ENCODE results near the gene BANK1. TPM values are rescaled to one million over a fixed set of nuclear protein-coding genes. Genes with fewer than 3 reads are reported as not detected.

Gene BANK1
- total RNA-seq, 1 experiment from 2014 or later: 2.4 TPM

GRCh38 chr4:101843054-101843453 lies 52.5 kb downstream of the BANK1 start:
- Histone ChIP-seq H3K27me3 (ENCODE audit: insufficient read depth, low read length) (no peaks in the 10 kb centered on the region), H3K4me3 (replicated peaks in 1 of 2; ENCODE audit: low read depth in 1 of 2, low read length in 2 of 2) (no peak overlapping the region), H4K20me1 (ENCODE audit: insufficient read depth) (no peaks in the 10 kb centered on the region), H2AFZ (ENCODE audit: low read depth, low read length, poor library complexity, severe bottlenecking) (no peak overlapping the region), H3K4me2 (ENCODE audit: low read length) (no peak overlapping the region), H3K4me1 (ENCODE audit: control insufficient read depth in 1 of 2, insufficient read depth in 2 of 2, low read length in 2 of 2) (no peaks in the 10 kb centered on the region), H3K9me2 (ENCODE audit: insufficient read depth) (no peaks in the 10 kb centered on the region), H3K36me3 (ENCODE audit: control insufficient read depth in 1 of 2, insufficient read depth in 2 of 2, low read length in 2 of 2) (no peaks in the 10 kb centered on the region), H3K27ac (ENCODE audit: low read depth, low read length) (no peak overlapping the region), H3K79me2 (ENCODE audit: insufficient read depth, low read length) (no peaks in the 10 kb centered on the region), H3K9me3 (ENCODE audit: control insufficient read depth in 1 of 2, insufficient read depth in 1 of 2, low read depth in 1 of 2, low read length in 2 of 2) (no peaks in the 10 kb centered on the region), H3K9ac (ENCODE audit: low read length) (no peak overlapping the region)
- BruUV-seq (replicated peaks): no TSS peak
- DNase-seq (ENCODE audit: low read depth, low spot score) (no peak), ATAC-seq (no peak)
- intact Hi-C loops (cut with micrococcal nuclease): no loop called here
- CTCF ChIA-PET: no interaction called here
- TF ChIP-seq POLR2AphosphoS5 (IDR thresholded peaks at IDR 0.05; ENCODE audit: low read depth, low read length): no peak
- no peak for TF ChIP-seq CEBPB (IDR thresholded peaks at IDR 0.05; ENCODE audit: low read depth)
- TF ChIP-seq CTCF (IDR thresholded peaks at IDR 0.05 in 2 of 3, conservative IDR thresholded peaks at IDR 0.05 in 1 of 3; ENCODE audit: borderline replicate concordance in 1 of 3, insufficient read depth in 1 of 3, low read depth in 2 of 3, low read length in 2 of 3): no peak
- TF ChIP-seq SIN3A (IDR thresholded peaks at IDR 0.05; ENCODE audit: low read depth): no peak
- no peak for TF ChIP-seq ELF1 (IDR thresholded peaks at IDR 0.05; ENCODE audit: borderline replicate concordance, low read depth)
- TF ChIP-seq ZNF274 (IDR thresholded peaks at IDR 0.05; ENCODE audit: low read depth, low read length): no peak
- no peak for TF ChIP-seq EZH2 (IDR thresholded peaks at IDR 0.05)
- no peak for TF ChIP-seq JUND (IDR thresholded peaks at IDR 0.05)
- TF ChIP-seq ZFX (IDR thresholded peaks at IDR 0.05): no peak
- TF ChIP-seq POLR2A (IDR thresholded peaks at IDR 0.05; ENCODE audit: borderline replicate concordance, extremely low read depth, insufficient read depth, insufficient read length): no peak
- no peak for TF ChIP-seq CBX3 (IDR thresholded peaks at IDR 0.05; ENCODE audit: low read depth)
- no peak for TF ChIP-seq SRF (IDR thresholded peaks at IDR 0.05; ENCODE audit: low read depth)
- no peak for TF ChIP-seq FOSL1 (IDR thresholded peaks at IDR 0.05; ENCODE audit: low read depth)
- RAD21 ChIA-PET (ENCODE audit: low non-redundant PET in 1 of 2, low total read pairs in 2 of 2, uncharacterized antibody in 2 of 2, unreplicated experiment in 2 of 2): no interaction called here
- POLR2A ChIA-PET: no interaction called here

All from HCT116 (cell line).